Neural progenitor cell (in vitro differentiated cells): ENCODE measurements around the gene RAD51B. TPM values are rescaled to one million over a fixed set of nuclear protein-coding genes. Genes with fewer than 3 reads are reported as not detected.

Source experiments
- DNase-seq: peaks from one replicate; pipeline ENCODE4 v3.0.0-alpha.2; 2016; ENCODE audit warnings: low spot score
- H2AFZ ChIP-seq: fragments of 200-600 bp; sonication (generic); replicated peaks from 2 replicates; pipeline ENCODE4 v1.6.1; 2016; ENCODE audit warnings: antibody characterized with exemption
- H3F3A ChIP-seq: fragments of 200-600 bp; sonication (generic); 2 replicates; pipeline ENCODE4 v1.6.1; 2016; ENCODE audit warnings: antibody characterized with exemption, low read depth
- H3K27ac ChIP-seq: fragments of 200-600 bp; sonication (generic); 2 replicates; pipeline ENCODE4 v1.5.1; 2016; ENCODE audit warnings: mild to moderate bottlenecking
- H3K27me3 ChIP-seq: fragments of 200-600 bp; sonication (generic); 2 replicates; pipeline ENCODE4 v1.6.1; 2016; ENCODE audit warnings: mild to moderate bottlenecking, moderate library complexity
- H3K36me3 ChIP-seq: fragments of 200-600 bp; sonication (generic); 2 replicates; pipeline ENCODE4 v1.5.1; 2016
- H3K4me1 ChIP-seq: fragments of 200-600 bp; sonication (generic); 2 replicates; pipeline ENCODE4 v1.6.1; 2016; ENCODE audit warnings: mixed run types
- H3K4me2 ChIP-seq: fragments of 200-600 bp; sonication (generic); 2 replicates; pipeline ENCODE4 v1.6.1; 2016
- H3K4me3 ChIP-seq: fragments of 200-600 bp; sonication (generic); 2 replicates; pipeline ENCODE4 v1.5.1; 2016
- H3K79me2 ChIP-seq: fragments of 200-600 bp; sonication (generic); 2 replicates; pipeline ENCODE4 v1.6.1; 2016; ENCODE audit warnings: low read depth
- H3K9ac ChIP-seq: fragments of 200-600 bp; sonication (generic); 2 replicates; pipeline ENCODE4 v1.6.1; 2016
- H3K9me3 ChIP-seq: fragments of 200-600 bp; sonication (generic); 2 replicates; pipeline ENCODE4 v1.5.1; 2016; ENCODE audit warnings: low read depth
- H4K20me1 ChIP-seq: fragments of 200-600 bp; sonication (generic); 2 replicates; pipeline ENCODE4 v1.6.1; 2016; ENCODE audit warnings: low read depth
- H3K27ac Mint-ChIP-seq: 3 replicates; pipeline ENCODE4 v1.8.0; 2021; ENCODE audit warnings: mixed read lengths
- H3K27me3 Mint-ChIP-seq: 2 replicates; pipeline ENCODE4 v1.8.0; 2022; ENCODE audit warnings: low read depth, mild to moderate bottlenecking, inconsistent platforms, moderate library complexity, mixed read lengths; ENCODE audit not compliant: insufficient read depth
- H3K36me3 Mint-ChIP-seq: 3 replicates; pipeline ENCODE4 v1.8.0; 2021; ENCODE audit warnings: mixed read lengths
- H3K4me1 Mint-ChIP-seq: 3 replicates; pipeline ENCODE4 v1.8.0; 2021; ENCODE audit warnings: mixed read lengths
- H3K4me3 Mint-ChIP-seq: 3 replicates; pipeline ENCODE4 v1.8.0; 2021; ENCODE audit warnings: mild to moderate bottlenecking, moderate library complexity, mixed read lengths
- H3K9me3 Mint-ChIP-seq: 3 replicates; pipeline ENCODE4 v1.8.0; 2020; ENCODE audit warnings: mixed read lengths
- CTCF ChIP-seq: fragments of 200-600 bp; sonication (generic); IDR thresholded peaks from 2 replicates; pipeline ENCODE4 v1.5.1; 2017; ENCODE audit warnings: antibody characterized with exemption, mild to moderate bottlenecking
- EZH2 ChIP-seq: fragments of 200-600 bp; sonication (generic); IDR thresholded peaks from 2 replicates; pipeline ENCODE4 v1.6.1; 2017; ENCODE audit warnings: antibody characterized with exemption, mild to moderate bottlenecking, moderate library complexity
- EZH2phosphoT487 ChIP-seq: fragments of 200-600 bp; sonication (generic); IDR thresholded peaks from 2 replicates; pipeline ENCODE4 v1.6.1; 2017; ENCODE audit warnings: antibody characterized with exemption
- total RNA-seq: library from RNA; depleted of rRNA; stranded (reverse); fragments of >200 nt; gene quantifications from 2 replicates; pipeline ENCODE4 v1.2.3, GENCODE V29; 2015; ENCODE audit warnings: low replicate concordance

RAD51B gene
- total RNA-seq, 1 donor from 2014 or later, result 50.5 TPM

DNA sequence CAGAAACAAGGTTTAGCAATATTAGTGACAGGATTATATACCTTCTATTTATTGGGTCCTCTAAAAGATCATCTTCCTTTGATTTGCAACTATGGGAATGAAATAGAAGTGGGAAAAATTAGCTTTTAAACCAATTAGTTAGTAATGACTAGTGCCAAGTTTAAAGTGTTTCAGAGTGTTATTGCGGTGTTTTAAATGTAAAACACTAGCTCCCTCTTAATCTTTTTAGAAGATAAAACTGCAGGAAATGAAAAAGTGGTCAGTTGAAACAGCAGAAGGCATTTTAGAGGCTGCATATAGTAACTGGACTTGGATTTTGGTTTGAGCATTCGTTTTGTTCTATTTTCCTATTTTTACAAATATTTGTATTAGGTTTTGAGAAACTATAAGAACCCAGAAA, 286.2 kb downstream of the RAD51B start:
- no peaks in the 10 kb centered on the region for H3K27me3 Mint-ChIP-seq
- H3K36me3 Mint-ChIP-seq, result peaks cover 11% of the 10 kb centered on the region
- peaks cover 15% of the 10 kb centered on the region for H3K4me1 ChIP-seq
- no peak overlapping the region for H3K4me3 Mint-ChIP-seq
- no peak overlapping the region for H3K9ac ChIP-seq
- H3F3A ChIP-seq, result no peaks in the 10 kb centered on the region
- H3K4me2 ChIP-seq, result no peak overlapping the region
- DNase-seq, result no peak
- H3K4me3 ChIP-seq, result no peak overlapping the region
- H3K9me3 Mint-ChIP-seq, result peaks cover 28% of the 10 kb centered on the region
- no peaks in the 10 kb centered on the region for H3K79me2 ChIP-seq
- TF ChIP-seq EZH2, result no peak
- H3K27me3 ChIP-seq, result no peaks in the 10 kb centered on the region
- peaks cover 4% of the 10 kb centered on the region for H3K9me3 ChIP-seq
- no peaks in the 10 kb centered on the region for H4K20me1 ChIP-seq
- no peak overlapping the region for H2AFZ ChIP-seq
- peaks cover 24% of the 10 kb centered on the region for H3K4me1 Mint-ChIP-seq
- H3K36me3 ChIP-seq, result no peaks in the 10 kb centered on the region
- no peak overlapping the region for H3K27ac ChIP-seq
- no peak overlapping the region for H3K27ac Mint-ChIP-seq

- H3K4me1 Mint-ChIP-seq, result peaks cover 31% of the 10 kb centered on the region
- H4K20me1 ChIP-seq, result no peaks in the 10 kb centered on the region
Observed at GRCh38 chr14:68106456-68106855, 286.9 kb downstream of the RAD51B start.

GRCh38 chr14:68106905-68107304, 287.3 kb downstream of the RAD51B start:
- Mint-ChIP-seq H3K4me1 (peaks cover 35% of the 10 kb centered on the region), H3K27ac (no peak overlapping the region), H3K4me3 (no peak overlapping the region), H3K9me3 (peaks cover 17% of the 10 kb centered on the region), H3K36me3 (peaks cover 11% of the 10 kb centered on the region), H3K27me3 (no peaks in the 10 kb centered on the region)
- Histone ChIP-seq H3K79me2 (no peaks in the 10 kb centered on the region), H2AFZ (no peak overlapping the region), H3K9ac (no peak overlapping the region), H3K4me3 (no peak overlapping the region), H3K4me2 (no peak overlapping the region), H3F3A (no peaks in the 10 kb centered on the region), H3K27ac (no peak overlapping the region), H3K9me3 (no peaks in the 10 kb centered on the region), H4K20me1 (no peaks in the 10 kb centered on the region), H3K36me3 (no peaks in the 10 kb centered on the region), H3K27me3 (no peaks in the 10 kb centered on the region), H3K4me1 (peaks cover 21% of the 10 kb centered on the region)
- no peak for TF ChIP-seq EZH2phosphoT487
- no peak for DNase-seq

More at GRCh38 chr14:68106456-68106855, 286.9 kb downstream of the RAD51B start:
- Histone ChIP-seq H3K4me3 (no peak overlapping the region), H3K9me3 (peaks cover 2% of the 10 kb centered on the region), H2AFZ (no peak overlapping the region), H3K9ac (no peak overlapping the region), H3K36me3 (no peaks in the 10 kb centered on the region), H3K4me2 (no peak overlapping the region), H3K4me1 (peaks cover 18% of the 10 kb centered on the region), H3K79me2 (no peaks in the 10 kb centered on the region), H3K27me3 (no peaks in the 10 kb centered on the region), H3F3A (no peaks in the 10 kb centered on the region), H3K27ac (no peak overlapping the region)
- H3K27me3 Mint-ChIP-seq, result no peaks in the 10 kb centered on the region
- H3K4me3 Mint-ChIP-seq, result no peak overlapping the region
- H3K27ac Mint-ChIP-seq, result no peak overlapping the region
- peaks cover 22% of the 10 kb centered on the region for H3K9me3 Mint-ChIP-seq
- DNase-seq, result no peak
- peaks cover 11% of the 10 kb centered on the region for H3K36me3 Mint-ChIP-seq
- TF ChIP-seq CTCF, result no peak
- no peak for TF ChIP-seq EZH2
- TF ChIP-seq EZH2phosphoT487, result no peak

DNA sequence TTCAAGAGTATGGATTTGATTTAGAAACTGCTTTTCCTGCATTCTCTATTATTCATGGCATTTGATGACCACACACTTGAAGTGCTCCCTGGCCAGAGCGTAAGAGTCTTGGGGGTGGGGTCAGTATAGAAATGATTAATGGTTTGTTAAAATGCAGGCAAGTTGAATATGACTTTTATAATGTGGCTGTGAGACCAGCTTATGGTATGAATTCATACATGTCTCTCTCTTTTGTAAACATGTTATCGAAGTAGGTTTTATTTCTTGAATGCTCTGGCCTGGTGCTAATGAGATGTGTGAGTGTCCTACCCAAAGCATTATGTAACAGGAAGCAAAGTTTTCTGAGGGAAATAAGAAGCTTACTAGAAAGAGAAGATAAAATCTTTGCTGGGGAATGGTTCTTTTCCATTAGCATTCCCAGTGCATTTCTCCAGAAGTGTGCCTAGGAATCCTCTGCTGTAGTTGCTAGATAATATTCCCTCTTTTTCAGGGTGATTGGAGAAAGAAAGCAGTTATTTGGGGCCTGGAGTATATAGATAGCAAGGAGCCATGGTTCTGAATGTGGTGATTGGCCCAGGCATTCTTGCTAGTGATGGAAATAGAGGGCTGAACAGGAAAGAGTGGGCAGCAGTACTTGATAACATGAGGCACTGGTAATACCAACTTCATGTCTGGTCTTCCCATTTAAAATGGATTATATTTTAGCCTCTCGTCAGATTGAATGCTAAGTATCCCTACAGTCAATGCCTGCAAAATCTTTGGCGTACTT, 289.7 kb downstream of the RAD51B start:
- Mint-ChIP-seq H3K27me3 (no peaks in the 10 kb centered on the region), H3K4me3 (no peak overlapping the region), H3K4me1 (peaks cover 45% of the 10 kb centered on the region), H3K36me3 (no peaks in the 10 kb centered on the region), H3K27ac (peak overlapping the region; percentile 30), H3K9me3 (no peaks in the 10 kb centered on the region)
- TF ChIP-seq CTCF (no peak), EZH2phosphoT487 (no peak), EZH2 (no peak)
- DNase-seq, result no peak
- H3K27me3 ChIP-seq, result no peaks in the 10 kb centered on the region
- no peak overlapping the region for H3K27ac ChIP-seq
- no peaks in the 10 kb centered on the region for H3K9me3 ChIP-seq
- H3K4me2 ChIP-seq, result no peak overlapping the region
- no peak overlapping the region for H2AFZ ChIP-seq
- no peaks in the 10 kb centered on the region for H3K36me3 ChIP-seq
- no peak overlapping the region for H3K9ac ChIP-seq
- H3K4me3 ChIP-seq, result no peak overlapping the region
- H3K79me2 ChIP-seq, result no peaks in the 10 kb centered on the region
- H3F3A ChIP-seq, result no peaks in the 10 kb centered on the region
- H3K4me1 ChIP-seq, result peaks cover 15% of the 10 kb centered on the region
- H4K20me1 ChIP-seq, result no peaks in the 10 kb centered on the region
